K562 (cell line): Measurements from ENCODE around the gene SNX4. TPM values are rescaled to one million over a fixed set of nuclear protein-coding genes. Genes with fewer than 3 reads are reported as not detected.
A peak's percentile ranks its signal among the peaks of the same experiment; 100 is the strongest.

Experiments
- ATAC-seq: fragments of 200-7000 bp; cut with Tn5 transposase; 3 replicates; pipeline ENCODE4 v1.9.1; 2020; ENCODE audit warnings: moderate library complexity
- BruUV-seq: library from RNA; stranded (reverse); fragments of 400-500 nt; replicated peaks from 2 replicates; lab custom pipeline; 2021; lab: Mats Ljungman, UMichigan
- CTCF ChIA-PET: fragments of 300-600 bp; formaldehyde crosslinking; extraction: SDS; loops from one replicate; lab custom pipeline; 2021; ENCODE audit warnings: low intra/inter-chr PET ratio; lab: Yijun Ruan, JAX
- POLR2A ChIA-PET: fragments of 300-600, 350-650 bp; sonication (Branson Sonifier 250); formaldehyde crosslinking; extraction: SDS; loops from one replicate; lab custom pipeline; 2021; ENCODE audit warnings: antibody characterized with exemption, inconsistent platforms; lab: Yijun Ruan, JAX
- DNase-seq, 4 experiments: peaks; one replicate each; pipeline versions ENCODE4 v3.0.0 to v3.0.0-alpha.2; 2011 to 2018; ENCODE audit warnings: low spot score in 3 of 4, mixed read lengths in 3 of 4; ENCODE audit errors: extremely low read depth in 1 of 4
- FAIRE-seq: peaks from 2 replicates; lab custom pipeline; 2011; peaks lifted over from hg19 to GRCh38; lab: Jason Lieb, UNC
- H2AFZ ChIP-seq: 2 replicates; pipeline ENCODE4 v1.6.0; 2011; ENCODE audit warnings: low read depth, low read length, control low read depth, inconsistent platforms
- H3K27ac ChIP-seq: fragments of 200-600 bp; 3 replicates; pipeline ENCODE4 v1.8.0; 2011; ENCODE audit warnings: low read depth, mild to moderate bottlenecking, control low read depth, inconsistent platforms, low read length, moderate library complexity, mixed read lengths; ENCODE audit errors: extremely low read depth
- H3K27me3 ChIP-seq, 2 experiments: fragments of 300-600 bp in 1 of 2; 2 replicates in 1 of 2; 3 replicates in 1 of 2; pipeline versions ENCODE4 v1.6.0 to v1.8.0; 2011; ENCODE audit warnings: inconsistent platforms in 2 of 2, low read length in 2 of 2, mild to moderate bottlenecking in 1 of 2, mixed read lengths in 1 of 2, moderate library complexity in 1 of 2; ENCODE audit not compliant: control insufficient read depth in 2 of 2, insufficient read depth in 2 of 2
- H3K36me3 ChIP-seq: fragments of 300-600 bp; 3 replicates; pipeline ENCODE4 v1.8.0; 2011; ENCODE audit warnings: mild to moderate bottlenecking, low read length, inconsistent platforms; ENCODE audit not compliant: control insufficient read depth, insufficient read depth
- H3K4me1 ChIP-seq, 2 experiments: fragments of 200-600 bp in 1 of 2; replicated peaks in 1 of 2; 2 replicates in 1 of 2; 3 replicates in 1 of 2; pipeline versions ENCODE4 v1.5.1 to v1.8.0; 2011; ENCODE audit warnings: inconsistent platforms in 2 of 2, low read length in 2 of 2, mild to moderate bottlenecking in 1 of 2, mixed read lengths in 1 of 2, moderate library complexity in 1 of 2; ENCODE audit not compliant: control insufficient read depth in 2 of 2, insufficient read depth in 2 of 2
- H3K4me2 ChIP-seq: 2 replicates; pipeline ENCODE4 v1.6.1; 2011; ENCODE audit warnings: low read length, control low read depth, inconsistent platforms, mixed read lengths; ENCODE audit not compliant: insufficient read depth
- H3K4me3 ChIP-seq: fragments of 200-600 bp; sonication (generic), shearing (Covaris generic); 2 replicates; pipeline ENCODE4 v1.5.1; 2016; ENCODE audit warnings: control low read depth, inconsistent platforms
- H3K79me2 ChIP-seq: fragments of 200-600 bp; 3 replicates; pipeline ENCODE4 v1.8.0; 2011; ENCODE audit warnings: low read length, inconsistent platforms; ENCODE audit not compliant: control insufficient read depth, insufficient read depth
- H3K9ac ChIP-seq, 2 experiments: 2 replicates each; pipeline versions ENCODE4 v1.6.0 to v1.6.1; 2011; ENCODE audit warnings: low read depth in 2 of 2, low read length in 2 of 2, control low read depth in 1 of 2, inconsistent platforms in 1 of 2, mild to moderate bottlenecking in 1 of 2, mixed read lengths in 1 of 2; ENCODE audit not compliant: insufficient read depth in 1 of 2
- H3K9me1 ChIP-seq: one replicate; pipeline ENCODE4 v1.6.0; 2011; ENCODE audit warnings: inconsistent platforms, mild to moderate bottlenecking, low read length, moderate library complexity; ENCODE audit not compliant: control insufficient read depth, insufficient read depth
- H3K9me3 ChIP-seq: replicated peaks from 2 replicates; pipeline ENCODE4 v1.5.1; 2011; ENCODE audit warnings: low read depth, low read length, inconsistent platforms; ENCODE audit not compliant: control insufficient read depth, insufficient read depth
- H4K20me1 ChIP-seq: replicated peaks from 2 replicates; pipeline ENCODE4 v1.6.1; 2011; ENCODE audit warnings: low read length, inconsistent platforms, mixed read lengths; ENCODE audit not compliant: control insufficient read depth, insufficient read depth
- ATF7 ChIP-seq: fragments of 450-650 bp; IDR thresholded peaks from 2 replicates; pipeline ENCODE4 v1.7.1; 2014; ENCODE audit warnings: mild to moderate bottlenecking, moderate library complexity
- FOXJ2 ChIP-seq: fragments of 200-800 bp; sonication (Bioruptor generic); IDR thresholded peaks from 2 replicates; pipeline ENCODE4 v1.6.1; 2016; ENCODE audit warnings: missing genetic modification characterization, missing compliant biosample characterization
- HNRNPL ChIP-seq: fragments of 200-400 bp; formaldehyde crosslinking; IDR thresholded peaks from 2 replicates; pipeline ENCODE4 v1.6.1; 2017; ENCODE audit warnings: low read depth, mild to moderate bottlenecking, low read length
- KLF1 ChIP-seq: fragments of 450-650 bp; IDR thresholded peaks from 2 replicates; pipeline ENCODE4 v1.6.1; 2016; ENCODE audit warnings: missing genetic modification characterization, missing compliant biosample characterization
- LARP7 ChIP-seq: fragments of 450-650 bp; IDR thresholded peaks from 2 replicates; pipeline ENCODE4 v1.6.1; 2016
- MEF2A ChIP-seq: IDR thresholded peaks from 2 replicates; pipeline ENCODE4 v1.6.1; 2011; ENCODE audit warnings: low read depth, mild to moderate bottlenecking, low read length, moderate library complexity; ENCODE audit not compliant: control insufficient read depth
- NFRKB ChIP-seq: fragments of 450-650 bp; IDR thresholded peaks from 2 replicates; pipeline ENCODE4 v1.6.1; 2016; ENCODE audit warnings: low read depth
- PHB2 ChIP-seq: fragments of 450-650 bp; IDR thresholded peaks from 2 replicates; pipeline ENCODE4 v1.6.1; 2017; ENCODE audit warnings: low read depth
- RBM39 ChIP-seq: fragments of 200-400 bp; formaldehyde crosslinking; optimal IDR thresholded peaks from 2 replicates; pipeline ENCODE3; 2018; ENCODE audit warnings: low read depth, low read length
- SMARCA5 ChIP-seq: fragments of 450-650 bp; IDR thresholded peaks from 2 replicates; pipeline ENCODE4 v1.6.1; 2016
- ZNF696 ChIP-seq: fragments of 250-450 bp; sonication (Bioruptor Pico); conservative IDR thresholded peaks from 2 replicates; pipeline ENCODE4 v1.4.0; 2020; ENCODE audit warnings: mild to moderate bottlenecking, moderate library complexity
- WGBS: fragments of 100-300 bp; shearing (Covaris generic); methylation state at CpG from one replicate; pipeline ENCODE4 v1.1.6; 2016; ENCODE audit warnings: low coverage, mixed read lengths; ENCODE audit not compliant: insufficient coverage; ENCODE audit errors: missing lambda C conversion rate; 5-methylcytosine and 5-hydroxymethylcytosine counted together
- in situ Hi-C: fragments of 300-500 bp; cut with MboI; formaldehyde crosslinking; loops from 4 replicates; pipeline ENCODE4 v1.15.0; 2018; ENCODE audit warnings: inconsistent platforms, mixed read lengths
- intact Hi-C: fragments of 100-400 bp; cut with micrococcal nuclease; formaldehyde crosslinking; loops from 2 replicates; pipeline ENCODE4 v1.14.2; 2022
- polyA plus RNA-seq, 8 experiments: library from polyadenylated mRNA; depleted of rRNA in 4 of 8; stranded (reverse) in 5 of 8; unstranded in 3 of 8; fragments of >200 nt; fragmentation: Nextera tagmentation in 2 of 8; fragmentation: Illumina TruSeq in 1 of 8; extraction: Ambion mirVana in 2 of 8; extraction: Trizol in 1 of 8; gene quantifications; 2 replicates each; pipeline versions ENCODE4 v1.2.1 to v1.2.3, GENCODE V29; 2011 to 2014; ENCODE audit warnings: inconsistent platforms in 1 of 8, missing spikeins in 1 of 8
- total RNA-seq, 7 experiments: library from RNA; depleted of rRNA in 6 of 7; stranded (reverse); fragments of >200 nt in 6 of 7; fragmentation: Illumina TruSeq in 2 of 7; extraction: Trizol in 2 of 7; gene quantifications; 2 replicates each; pipeline versions ENCODE4 v1.2.1 to v1.2.3, GENCODE V29; 2011 to 2021; ENCODE audit warnings: low replicate concordance in 1 of 7
- TF ChIP-seq, protein P1 (sequence below), 2 experiments: fragments of 450-650 bp in 1 of 2; sonication (generic) in 1 of 2; formaldehyde crosslinking in 1 of 2; IDR thresholded peaks in 1 of 2; conservative IDR thresholded peaks in 1 of 2; 2 replicates each; pipeline versions ENCODE4 v1.6.1 to v1.8.1; 2016 to 2023; ENCODE audit warnings: mild to moderate bottlenecking in 2 of 2, moderate library complexity in 2 of 2, inconsistent platforms in 1 of 2, missing genetic modification reagents in 1 of 2
- TF ChIP-seq, protein P2 (sequence below): fragments of 450-650 bp; IDR thresholded peaks from 2 replicates; pipeline ENCODE4 v1.6.1; 2018; ENCODE audit warnings: mild to moderate bottlenecking, low read depth; ENCODE audit not compliant: partially characterized antibody
- TF ChIP-seq, protein P3 (sequence below), 2 experiments: fragments of 450-650 bp; IDR thresholded peaks; 2 replicates each; pipeline ENCODE4 v1.6.1; 2016

SNX4 gene
- total and polyA plus RNA-seq, 9 of the 15 experiments (the other 6 are each of a cell fraction or from before 2014, with no cell fraction given) = 11.4 to 40.3 (median 30.0) TPM

DNA sequence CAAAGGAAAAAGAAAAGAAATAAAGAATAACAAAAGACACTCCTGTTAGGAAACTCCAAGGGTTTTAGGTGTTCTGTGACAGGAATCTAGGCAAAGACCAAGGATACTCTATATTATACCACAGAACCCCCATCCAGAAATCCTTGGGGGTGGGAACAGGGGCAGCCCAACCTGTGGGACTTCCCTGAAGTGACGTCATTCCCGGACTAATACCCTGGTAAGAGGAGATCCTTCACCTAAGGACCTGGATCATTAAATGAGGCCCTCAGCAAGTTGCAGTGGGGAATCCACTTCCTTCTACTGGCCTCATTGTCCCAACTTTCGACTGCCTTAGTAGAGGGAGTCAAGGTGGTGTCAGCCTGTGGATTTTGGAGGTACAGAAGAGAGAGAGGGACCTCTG lies 103.8 kb downstream of the SNX4 start:
- TF ChIP-seq, protein P1, sequence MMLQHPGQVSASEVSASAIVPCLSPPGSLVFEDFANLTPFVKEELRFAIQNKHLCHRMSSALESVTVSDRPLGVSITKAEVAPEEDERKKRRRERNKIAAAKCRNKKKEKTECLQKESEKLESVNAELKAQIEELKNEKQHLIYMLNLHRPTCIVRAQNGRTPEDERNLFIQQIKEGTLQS (IDR thresholded peaks at IDR 0.05) = peak; percentile 33; the same call in 1 of the 2 replicates
- TF ChIP-seq, protein P1 (CRISPR knock-in tag; conservative IDR thresholded peaks at IDR 0.05) = no peak
- no peak for TF ChIP-seq ZNF696 (CRISPR knock-in tag)
- TF ChIP-seq HNRNPL = no peak
- TF ChIP-seq, all 486 proteins: peak for 1
- FAIRE-seq (no peak), DNase-seq (no peak), ATAC-seq (no peak)
- Histone ChIP-seq H3K4me3 (no peak overlapping the region), H3K9me1 (no peaks in the 10 kb centered on the region), H3K4me2 (no peak overlapping the region), H3K27me3 (no peaks in the 10 kb centered on the region), H4K20me1 (no peaks in the 10 kb centered on the region), H3K79me2 (no peaks in the 10 kb centered on the region), H3K27ac (no peak overlapping the region), H3K36me3 (no peaks in the 10 kb centered on the region), H3K4me1 (no peaks in the 10 kb centered on the region), H3K9me3 (no peaks in the 10 kb centered on the region; the same call in 1 of the 2 replicates), H3K9ac (no peak overlapping the region), H2AFZ (no peak overlapping the region)
- 15% methylated on average over 3 of the region's 3 CpGs for WGBS
- POLR2A ChIA-PET = no interaction called here
- intact Hi-C loops (no loop called here), in situ Hi-C loops (no loop called here)
- CTCF ChIA-PET = no interaction called here
- no TSS peak for BruUV-seq

DNA sequence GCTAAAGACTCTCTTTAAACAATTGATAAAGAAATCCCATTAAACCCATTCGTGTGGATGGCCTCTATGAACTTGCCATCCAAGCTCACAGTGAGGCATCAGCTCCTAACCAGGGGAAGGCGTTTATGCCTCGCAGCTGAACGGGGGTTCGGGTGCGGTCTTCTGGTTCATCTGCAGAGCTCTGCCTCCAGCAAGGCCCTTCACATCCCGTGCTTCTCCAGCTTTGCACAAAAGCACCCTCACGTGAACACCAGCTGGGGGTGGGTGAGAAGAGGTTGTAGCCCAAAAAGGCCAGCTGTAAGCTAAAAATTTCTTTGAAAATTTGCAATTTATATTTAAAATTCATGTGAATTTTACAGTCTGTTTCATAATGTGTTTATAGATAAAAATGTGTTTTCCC lies 105.3 kb downstream of the SNX4 start:
- Histone ChIP-seq H3K36me3 (no peaks in the 10 kb centered on the region), H2AFZ (no peak overlapping the region), H4K20me1 (no peaks in the 10 kb centered on the region), H3K27me3 (no peaks in the 10 kb centered on the region), H3K4me3 (no peak overlapping the region), H3K9me3 (no peaks in the 10 kb centered on the region; the same call in 1 of the 2 replicates), H3K79me2 (no peaks in the 10 kb centered on the region), H3K4me1 (no peaks in the 10 kb centered on the region; a peak in 1 of 5 replicates), H3K9me1 (no peaks in the 10 kb centered on the region), H3K9ac (no peak overlapping the region), H3K27ac (no peak overlapping the region), H3K4me2 (no peak overlapping the region)
- POLR2A ChIA-PET = interaction anchor here (0.6 kb wide), 1 partner anchor 15 kb away, joined by 5 read pairs; no protein-coding TSS in a partner anchor
- no peak for DNase-seq
- no peak for ATAC-seq
- BruUV-seq = no TSS peak
- WGBS = 23% methylated on average over 6 of the region's 8 CpGs
- in situ Hi-C loops (no loop called here), intact Hi-C loops (no loop called here)
- FAIRE-seq = no peak
- CTCF ChIA-PET = no interaction called here
- TF ChIP-seq ATF7 (no peak), RBM39 (no peak), NFRKB (no peak), LARP7 (no peak), MEF2A (no peak), SMARCA5 (no peak), KLF1 (tag) (no peak), FOXJ2 (tag) (no peak), PHB2 (no peak)
- TF ChIP-seq, protein P2, sequence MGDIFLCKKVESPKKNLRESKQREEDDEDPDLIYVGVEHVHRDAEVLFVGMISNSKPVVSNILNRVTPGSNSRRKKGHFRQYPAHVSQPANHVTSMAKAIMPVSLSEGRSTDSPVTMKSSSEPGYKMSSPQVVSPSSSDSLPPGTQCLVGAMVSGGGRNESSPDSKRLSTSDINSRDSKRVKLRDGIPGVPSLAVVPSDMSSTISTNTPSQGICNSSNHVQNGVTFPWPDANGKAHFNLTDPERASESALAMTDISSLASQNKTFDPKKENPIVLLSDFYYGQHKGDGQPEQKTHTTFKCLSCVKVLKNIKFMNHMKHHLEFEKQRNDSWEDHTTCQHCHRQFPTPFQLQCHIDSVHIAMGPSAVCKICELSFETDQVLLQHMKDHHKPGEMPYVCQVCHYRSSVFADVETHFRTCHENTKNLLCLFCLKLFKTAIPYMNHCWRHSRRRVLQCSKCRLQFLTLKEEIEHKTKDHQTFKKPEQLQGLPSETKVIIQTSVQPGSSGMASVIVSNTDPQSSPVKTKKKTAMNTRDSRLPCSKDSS = no peak
- TF ChIP-seq, protein P3, sequence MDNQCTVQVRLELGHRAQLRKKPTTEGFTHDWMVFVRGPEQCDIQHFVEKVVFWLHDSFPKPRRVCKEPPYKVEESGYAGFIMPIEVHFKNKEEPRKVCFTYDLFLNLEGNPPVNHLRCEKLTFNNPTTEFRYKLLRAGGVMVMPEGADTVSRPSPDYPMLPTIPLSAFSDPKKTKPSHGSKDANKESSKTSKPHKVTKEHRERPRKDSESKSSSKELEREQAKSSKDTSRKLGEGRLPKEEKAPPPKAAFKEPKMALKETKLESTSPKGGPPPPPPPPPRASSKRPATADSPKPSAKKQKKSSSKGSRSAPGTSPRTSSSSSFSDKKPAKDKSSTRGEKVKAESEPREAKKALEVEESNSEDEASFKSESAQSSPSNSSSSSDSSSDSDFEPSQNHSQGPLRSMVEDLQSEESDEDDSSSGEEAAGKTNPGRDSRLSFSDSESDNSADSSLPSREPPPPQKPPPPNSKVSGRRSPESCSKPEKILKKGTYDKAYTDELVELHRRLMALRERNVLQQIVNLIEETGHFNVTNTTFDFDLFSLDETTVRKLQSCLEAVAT (IDR thresholded peaks at IDR 0.05) = no peak
